ENCODE results near the gene SYF2. TPM values are rescaled to one million over a fixed set of nuclear protein-coding genes. Genes with fewer than 3 reads are reported as not detected.

Gene SYF2
- total and polyA plus RNA-seq, 2 of the 13 experiments (the other 11 are each of a cell fraction or from before 2014, with no cell fraction given) = 17.8 to 34.1 TPM

DNA sequence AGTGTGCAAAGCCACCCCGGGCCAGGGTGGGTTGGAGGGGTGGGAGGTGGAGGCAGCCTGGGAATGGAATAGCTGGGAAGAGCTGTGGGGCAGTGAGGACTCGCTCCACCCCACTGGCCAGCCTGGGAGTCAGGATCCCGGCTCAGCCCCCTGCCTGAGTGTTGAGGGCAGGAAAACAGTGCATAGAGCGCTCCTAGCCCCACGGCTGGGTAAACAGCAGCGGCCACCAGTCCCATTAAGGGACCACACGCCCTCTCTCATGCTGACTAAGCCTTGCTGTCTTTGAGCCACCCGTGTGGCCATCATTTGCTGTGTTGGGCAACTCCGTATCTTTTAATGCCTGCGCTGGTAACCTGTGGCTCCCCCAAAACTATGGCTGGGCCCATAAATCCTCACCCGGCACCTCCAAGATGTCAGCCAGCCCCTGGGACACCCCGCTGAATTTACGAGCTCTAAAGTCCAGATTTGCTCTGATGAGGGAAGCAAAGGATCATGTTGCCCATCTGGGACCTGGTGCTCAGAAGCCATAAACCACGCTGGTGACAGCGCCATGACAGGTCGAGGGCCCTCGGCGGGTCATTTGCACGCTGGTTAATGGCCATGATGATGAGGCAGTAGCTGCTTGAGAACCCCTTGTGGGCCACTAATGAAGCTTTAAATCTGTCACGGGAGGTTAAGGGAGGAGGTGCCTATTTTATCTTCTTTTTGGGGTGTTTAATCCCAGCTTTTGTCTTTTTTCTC, 34.9 kb downstream of the SYF2 start (continued):
- TF ChIP-seq ARID2 (CRISPR knock-in tag; IDR thresholded peaks at IDR 0.05; ENCODE audit: borderline replicate concordance) (no peak; the same call in 1 of the 2 replicates), LCORL (IDR thresholded peaks at IDR 0.05) (no peak), LCORL (CRISPR knock-in tag; IDR thresholded peaks at IDR 0.05) (peak; percentile 59), ZNF83 (CRISPR knock-in tag; IDR thresholded peaks at IDR 0.05; ENCODE audit: borderline replicate concordance) (no peak), DNMT1 (CRISPR knock-in tag; IDR thresholded peaks at IDR 0.05) (no peak), SNAPC2 (CRISPR knock-in tag; IDR thresholded peaks at IDR 0.05) (no peak), MZF1 (CRISPR knock-in tag; IDR thresholded peaks at IDR 0.05; ENCODE audit: borderline replicate concordance) (no peak), ZNF790 (CRISPR knock-in tag; IDR thresholded peaks at IDR 0.05; ENCODE audit: borderline replicate concordance) (no peak), ZNF569 (CRISPR knock-in tag; IDR thresholded peaks at IDR 0.05; ENCODE audit: borderline replicate concordance) (no peak), MTF1 (CRISPR knock-in tag; IDR thresholded peaks at IDR 0.05) (no peak), ZEB1 (IDR thresholded peaks at IDR 0.05; ENCODE audit: insufficient replicate concordance, low read depth) (no peak), FOXK2 (IDR thresholded peaks at IDR 0.05) (no peak), ZNF292 (CRISPR knock-in tag; IDR thresholded peaks at IDR 0.05; ENCODE audit: borderline replicate concordance, low read depth) (peak; percentile 86), PHB2 (IDR thresholded peaks at IDR 0.05; ENCODE audit: partially characterized antibody) (no peak), ZFP62 (CRISPR knock-in tag; IDR thresholded peaks at IDR 0.05) (no peak), SRF (IDR thresholded peaks at IDR 0.05; ENCODE audit: low read depth, low read length) (no peak), SOX13 (IDR thresholded peaks at IDR 0.05) (no peak), SOX13 (CRISPR knock-in tag; conservative IDR thresholded peaks at IDR 0.05 in 1 of 2, IDR thresholded peaks at IDR 0.05 in 1 of 2) (peak in 1 of 2 experiments; percentile 69; a peak in 2 of 4 replicates), ZNF276 (CRISPR knock-in tag; IDR thresholded peaks at IDR 0.05; ENCODE audit: low read depth) (no peak), FOSL2 (CRISPR knock-in tag; IDR thresholded peaks at IDR 0.05) (peak; percentile 60), STAT5B (CRISPR knock-in tag; IDR thresholded peaks at IDR 0.05) (no peak), GTF2F1 (IDR thresholded peaks at IDR 0.05; ENCODE audit: low read length) (no peak), ZNF746 (CRISPR knock-in tag; IDR thresholded peaks at IDR 0.05) (no peak), ZNF282 (IDR thresholded peaks at IDR 0.05; ENCODE audit: partially characterized antibody) (no peak), HNRNPUL1 (IDR thresholded peaks at IDR 0.05; ENCODE audit: low read depth, low read length) (no peak), BCL6 (CRISPR knock-in tag; IDR thresholded peaks at IDR 0.05) (0 out of 2 replicates have a peak, but pooled peaks have one; percentile 20), KLF12 (CRISPR knock-in tag; IDR thresholded peaks at IDR 0.05; ENCODE audit: borderline replicate concordance) (no peak), SATB2 (CRISPR knock-in tag; IDR thresholded peaks at IDR 0.05) (no peak), NR3C1 (CRISPR knock-in tag; IDR thresholded peaks at IDR 0.05) (no peak), POGZ (CRISPR knock-in tag; IDR thresholded peaks at IDR 0.05) (no peak), BHLHE40 (IDR thresholded peaks at IDR 0.05; ENCODE audit: low read length) (no peak), SNRNP70 (IDR thresholded peaks at IDR 0.05; ENCODE audit: low read depth, low read length) (no peak), NAIF1 (CRISPR knock-in tag; IDR thresholded peaks at IDR 0.05; ENCODE audit: borderline replicate concordance) (no peak), RAD51 (IDR thresholded peaks at IDR 0.05; ENCODE audit: borderline replicate concordance) (no peak), CENPX (CRISPR knock-in tag; IDR thresholded peaks at IDR 0.05) (no peak)

Measured in HepG2 (cell line).